Cardiac fibroblast (primary cell): ENCODE data around the gene GPAT3.

ENCODE experiments used
- DNase-seq, 2 donors: peaks; one replicate each; pipeline versions ENCODE4 v3.0.0 to v3.0.0-alpha.2; 2010; ENCODE audit warnings: low read depth in 2 of 2
- H3K4me3 ChIP-seq, 2 donors: replicated peaks in 1 of 2; 1 replicate in 1 of 2; 2 replicates in 1 of 2; pipeline ENCODE4 v1.5.1; 2011; ENCODE audit warnings: low read depth in 2 of 2, low read length in 2 of 2, mild to moderate bottlenecking in 2 of 2, moderate library complexity in 1 of 2
- TF ChIP-seq, protein P1 (sequence below): IDR thresholded peaks from one replicate; pipeline ENCODE4 v1.5.1; 2011; ENCODE audit warnings: low read depth, mild to moderate bottlenecking, low read length, inconsistent platforms

GPAT3 gene

DNA sequence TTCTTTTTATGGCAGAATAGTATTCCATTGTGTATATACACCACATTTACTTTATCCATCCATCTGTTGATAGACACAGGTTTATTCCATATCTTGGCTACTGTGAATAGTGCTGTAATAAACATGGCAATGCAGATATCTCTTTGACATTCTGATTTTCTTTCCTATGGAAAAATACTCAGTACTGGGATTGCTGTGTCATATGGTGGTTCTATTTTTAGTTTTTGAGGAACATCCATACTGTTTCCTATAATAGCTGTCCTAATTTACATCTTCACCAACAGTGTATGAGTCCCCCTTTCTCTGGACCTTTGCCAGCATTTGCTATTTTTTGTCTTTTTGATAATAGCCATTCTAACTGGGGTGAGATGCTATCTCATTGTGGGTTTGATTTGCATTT is 73.5 kb downstream of the GPAT3 start:
- TF ChIP-seq, protein P1, sequence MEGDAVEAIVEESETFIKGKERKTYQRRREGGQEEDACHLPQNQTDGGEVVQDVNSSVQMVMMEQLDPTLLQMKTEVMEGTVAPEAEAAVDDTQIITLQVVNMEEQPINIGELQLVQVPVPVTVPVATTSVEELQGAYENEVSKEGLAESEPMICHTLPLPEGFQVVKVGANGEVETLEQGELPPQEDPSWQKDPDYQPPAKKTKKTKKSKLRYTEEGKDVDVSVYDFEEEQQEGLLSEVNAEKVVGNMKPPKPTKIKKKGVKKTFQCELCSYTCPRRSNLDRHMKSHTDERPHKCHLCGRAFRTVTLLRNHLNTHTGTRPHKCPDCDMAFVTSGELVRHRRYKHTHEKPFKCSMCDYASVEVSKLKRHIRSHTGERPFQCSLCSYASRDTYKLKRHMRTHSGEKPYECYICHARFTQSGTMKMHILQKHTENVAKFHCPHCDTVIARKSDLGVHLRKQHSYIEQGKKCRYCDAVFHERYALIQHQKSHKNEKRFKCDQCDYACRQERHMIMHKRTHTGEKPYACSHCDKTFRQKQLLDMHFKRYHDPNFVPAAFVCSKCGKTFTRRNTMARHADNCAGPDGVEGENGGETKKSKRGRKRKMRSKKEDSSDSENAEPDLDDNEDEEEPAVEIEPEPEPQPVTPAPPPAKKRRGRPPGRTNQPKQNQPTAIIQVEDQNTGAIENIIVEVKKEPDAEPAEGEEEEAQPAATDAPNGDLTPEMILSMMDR: no peak
- H3K4me3 ChIP-seq: no peak overlapping the region
- no peak for DNase-seq

DNA sequence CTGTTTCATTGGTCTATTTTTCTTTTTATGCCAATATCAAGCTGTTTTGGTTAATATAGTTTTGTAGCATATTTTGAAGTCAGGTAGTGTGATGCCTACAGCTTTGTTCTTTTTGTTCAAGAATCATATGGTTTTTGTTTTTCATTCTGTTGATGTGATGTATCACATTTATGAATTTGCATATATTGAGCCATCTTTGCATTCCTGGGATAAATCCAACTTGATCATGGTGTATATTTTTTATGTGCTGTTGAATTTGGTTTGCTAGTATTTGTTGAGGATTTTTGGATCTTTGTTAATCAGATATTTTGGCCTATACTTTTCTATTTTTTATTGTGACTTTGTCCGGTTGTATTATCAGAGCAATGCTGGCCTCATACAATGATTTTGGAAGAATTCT is 74.8 kb downstream of the GPAT3 start:
- DNase-seq: no peak
- TF ChIP-seq, protein P1: no peak
- no peak overlapping the region for H3K4me3 ChIP-seq

DNA sequence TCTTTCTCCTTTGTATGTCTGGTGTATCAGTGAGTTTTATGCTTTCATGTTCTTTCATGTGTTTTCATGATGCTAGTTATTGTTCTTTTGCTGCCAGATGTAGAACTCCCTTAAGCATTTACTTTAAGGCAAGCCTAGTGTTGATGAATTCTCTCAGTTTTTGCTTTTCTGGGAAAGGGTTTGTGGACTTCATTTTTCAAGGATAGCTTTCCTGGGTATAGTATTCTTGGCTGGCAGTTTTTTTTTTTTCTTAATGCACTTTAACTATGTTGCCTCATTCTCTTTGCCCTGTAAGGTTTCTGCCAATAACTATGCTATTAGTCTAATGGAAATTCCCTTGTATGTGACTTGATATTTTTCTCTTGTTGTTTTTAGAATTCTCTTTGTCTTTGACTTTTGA is 77.1 kb downstream of the GPAT3 start:
- no peak for DNase-seq
- TF ChIP-seq, protein P1: no peak
- no peak overlapping the region for H3K4me3 ChIP-seq

DNA sequence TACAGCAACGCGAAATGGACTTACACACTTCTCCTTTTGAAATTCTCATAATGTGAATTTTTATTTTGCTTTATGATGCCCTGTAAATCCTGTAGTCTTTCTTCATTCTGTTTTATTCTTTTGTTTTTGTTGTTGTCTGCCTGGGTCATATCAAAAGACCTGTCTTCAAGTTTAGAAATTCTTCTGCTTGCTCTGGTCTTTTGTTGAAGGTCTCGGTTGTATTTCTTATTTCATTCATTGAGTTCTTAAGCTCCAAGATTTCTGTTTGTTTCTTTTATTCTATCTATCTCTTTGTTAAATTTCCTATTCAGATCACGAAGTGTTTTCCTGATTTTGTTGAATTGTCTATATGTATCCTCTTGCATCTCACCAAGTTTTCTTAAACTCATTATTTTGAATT is 78.1 kb downstream of the GPAT3 start:
- TF ChIP-seq, protein P1: no peak
- no peak for DNase-seq
- H3K4me3 ChIP-seq: no peak overlapping the region

DNA sequence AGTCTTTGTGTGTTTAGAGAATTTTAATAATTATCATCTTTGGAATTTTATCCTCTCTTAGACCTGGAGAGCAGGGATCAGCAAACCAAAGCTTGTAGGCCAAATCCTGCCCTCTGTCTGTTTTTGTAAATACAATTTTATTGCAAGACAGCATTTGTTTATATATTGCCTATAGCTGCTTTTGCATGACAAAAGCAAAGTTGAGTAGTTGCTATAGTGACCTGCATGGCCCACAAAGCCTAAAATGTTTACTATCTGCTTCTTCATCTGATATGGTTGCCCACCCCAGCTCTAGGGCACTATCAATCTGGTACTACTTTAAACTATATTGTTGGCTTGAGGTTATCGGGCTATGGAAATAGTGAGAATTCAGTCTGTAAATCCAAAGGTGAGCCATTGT is 80.3 kb downstream of the GPAT3 start:
- TF ChIP-seq, protein P1: no peak
- no peak for DNase-seq
- H3K4me3 ChIP-seq: no peak overlapping the region

DNA sequence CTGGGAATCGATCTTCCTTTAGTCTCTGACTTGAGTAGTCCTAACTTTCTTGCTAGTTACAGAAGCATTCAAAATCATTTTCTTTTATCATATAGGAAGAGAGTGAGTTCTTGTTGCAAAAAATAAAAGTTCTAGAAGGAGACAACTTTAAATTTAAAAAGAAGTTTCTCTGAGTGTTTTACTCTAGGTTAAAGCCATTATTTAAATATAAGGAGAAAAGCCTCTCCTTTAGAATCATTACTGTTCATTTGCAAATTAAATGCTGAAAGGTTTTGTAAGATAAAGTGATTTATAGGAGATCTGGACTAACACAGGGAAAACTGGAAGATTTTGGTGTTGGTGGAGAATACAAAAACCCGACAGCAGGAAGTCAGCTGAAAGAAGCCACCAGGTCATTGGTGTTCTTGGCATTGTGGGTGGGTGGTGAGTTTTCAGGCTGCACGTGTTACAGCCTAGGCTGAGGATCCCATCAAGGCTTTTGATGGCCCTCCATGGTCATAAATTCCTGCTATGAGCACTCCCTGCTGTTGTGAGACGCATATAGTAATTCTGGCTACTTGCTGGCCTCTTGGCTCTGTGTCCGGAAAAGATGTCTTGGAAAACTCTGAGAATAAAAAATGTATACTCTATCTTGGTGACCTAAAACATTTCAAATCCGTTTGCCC is 81.6 kb downstream of the GPAT3 start:
- no peak overlapping the region for H3K4me3 ChIP-seq
- TF ChIP-seq, protein P1: no peak
- DNase-seq: peak in 1 of 2 donors; percentile 26

DNA sequence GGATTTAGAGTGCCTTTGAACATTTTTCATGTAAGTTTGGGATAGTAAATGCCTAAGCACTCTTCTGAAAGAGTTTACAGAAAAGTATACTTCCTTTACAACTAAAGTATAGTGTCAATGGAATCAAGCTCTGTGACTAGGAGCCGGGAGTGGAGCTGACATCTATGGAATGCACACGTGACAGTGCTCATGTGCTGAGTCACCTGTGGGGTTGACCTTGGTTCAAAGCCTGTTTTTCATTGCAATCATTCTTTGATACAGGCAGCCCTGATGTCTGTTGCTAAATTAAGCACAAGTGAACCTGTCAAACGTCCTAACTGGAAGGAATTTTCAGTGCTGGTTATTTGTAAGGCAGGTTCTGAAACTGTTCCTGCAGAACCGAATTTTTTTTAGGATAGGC is 82.5 kb downstream of the GPAT3 start:
- no peak overlapping the region for H3K4me3 ChIP-seq
- DNase-seq: peak; percentile 60 to 75
- TF ChIP-seq, protein P1: no peak
